HepG2 (cell line): ENCODE measurements around the gene COL4A3. TPM values are rescaled to one million over a fixed set of nuclear protein-coding genes. Genes with fewer than 3 reads are reported as not detected.

ENCODE experiments used
- ATAC-seq: fragments of 200-7000 bp; cut with Tn5 transposase; 3 replicates; pipeline ENCODE4 v1.9.1; 2020; ENCODE audit warnings: mild to moderate bottlenecking, moderate library complexity
- BruUV-seq: library from RNA; stranded (reverse); fragments of 400-500 nt; replicated peaks from 2 replicates; lab custom pipeline; 2021; lab: Mats Ljungman, UMichigan
- CTCF ChIA-PET: fragments of 300-600 bp; formaldehyde crosslinking; extraction: SDS; loops from one replicate; lab custom pipeline; 2021; ENCODE audit warnings: low total read pairs, inconsistent platforms, low intra/inter-chr PET ratio; lab: Yijun Ruan, JAX
- POLR2A ChIA-PET: fragments of 350-600 bp; sonication (Branson Sonifier 250); formaldehyde crosslinking; loops from one replicate; lab custom pipeline; 2020; ENCODE audit warnings: antibody characterized with exemption, inconsistent platforms; lab: Yijun Ruan, JAX
- DNase-seq: peaks from one replicate; pipeline ENCODE4 v3.0.0-alpha.2; 2015; ENCODE audit warnings: low spot score
- FAIRE-seq: peaks from 3 replicates; lab custom pipeline; 2011; peaks lifted over from hg19 to GRCh38; lab: Jason Lieb, UNC
- H2AFZ ChIP-seq: one replicate; pipeline ENCODE4 v1.6.1; 2011; ENCODE audit warnings: low read length, inconsistent platforms
- H3K27ac ChIP-seq: fragments of 300-600 bp; 3 replicates; pipeline ENCODE4 v1.8.0; 2011; ENCODE audit warnings: mixed run types, mild to moderate bottlenecking, mixed read lengths, low read length, inconsistent platforms; ENCODE audit not compliant: insufficient read depth; ENCODE audit errors: extremely low read length
- H3K27me3 ChIP-seq, 2 experiments: fragments of 200-600 bp in 1 of 2; 2 replicates in 1 of 2; 3 replicates in 1 of 2; pipeline versions ENCODE4 v1.6.0 to v1.8.0; 2011; ENCODE audit warnings: low read length in 2 of 2, mild to moderate bottlenecking in 2 of 2, moderate library complexity in 2 of 2, inconsistent platforms in 1 of 2; ENCODE audit not compliant: insufficient read depth in 2 of 2, control insufficient read depth in 1 of 2
- H3K36me3 ChIP-seq, 2 experiments: fragments of 200-600 bp in 1 of 2; replicated peaks in 1 of 2; 2 replicates in 1 of 2; 3 replicates in 1 of 2; pipeline versions ENCODE4 v1.5.1 to v1.8.0; 2011; ENCODE audit warnings: low read length in 2 of 2, inconsistent platforms in 1 of 2; ENCODE audit not compliant: insufficient read depth in 2 of 2, control insufficient read depth in 1 of 2
- H3K4me1 ChIP-seq: 2 replicates; pipeline ENCODE4 v1.5.1; 2012; ENCODE audit warnings: low read length, inconsistent platforms; ENCODE audit not compliant: insufficient read depth
- H3K4me2 ChIP-seq: 2 replicates; pipeline ENCODE4 v1.6.0; 2011; ENCODE audit warnings: low read depth, low read length, inconsistent platforms
- H3K4me3 ChIP-seq, 3 experiments: fragments of 200-600 bp in 1 of 3; sonication (generic), shearing (Covaris generic) in 1 of 3; replicated peaks in 1 of 3; 2 replicates each; pipeline ENCODE4 v1.5.1; 2011 to 2016; ENCODE audit warnings: low read length in 3 of 3, inconsistent platforms in 2 of 3, low read depth in 2 of 3, mild to moderate bottlenecking in 2 of 3, control low read depth in 1 of 3, mixed read lengths in 1 of 3; ENCODE audit not compliant: insufficient read depth in 1 of 3
- H3K79me2 ChIP-seq: one replicate; pipeline ENCODE4 v1.6.1; 2011; ENCODE audit warnings: low read length, inconsistent platforms; ENCODE audit not compliant: insufficient read depth
- H3K9ac ChIP-seq: 2 replicates; pipeline ENCODE4 v1.6.0; 2011; ENCODE audit warnings: mild to moderate bottlenecking, low read depth, low read length, inconsistent platforms; ENCODE audit not compliant: insufficient read depth
- H3K9me3 ChIP-seq: 2 replicates; pipeline ENCODE4 v1.5.1; 2012; ENCODE audit warnings: mild to moderate bottlenecking, low read length
- H4K20me1 ChIP-seq: 2 replicates; pipeline ENCODE4 v1.6.0; 2011; ENCODE audit warnings: inconsistent platforms, mild to moderate bottlenecking, low read length, moderate library complexity; ENCODE audit not compliant: insufficient read depth
- FOXA3 ChIP-seq: IDR thresholded peaks from 2 replicates; pipeline ENCODE4 v1.6.1; 2016; ENCODE audit warnings: missing genetic modification reagents, missing compliant biosample characterization
- ISX ChIP-seq: sonication (generic); formaldehyde crosslinking; conservative IDR thresholded peaks from 2 replicates; pipeline ENCODE4 v1.5.0; 2020; ENCODE audit warnings: missing genetic modification reagents
- NFE2L1 ChIP-seq: sonication (generic); formaldehyde crosslinking; IDR thresholded peaks from 2 replicates; pipeline ENCODE4 v1.4.0; 2020; ENCODE audit warnings: missing genetic modification reagents, mild to moderate bottlenecking, borderline replicate concordance
- SIN3A ChIP-seq: IDR thresholded peaks from 2 replicates; pipeline ENCODE4 v1.6.1; 2011; ENCODE audit warnings: low read depth, mild to moderate bottlenecking, control low read depth, low read length, borderline replicate concordance
- ZNF496 ChIP-seq: sonication (generic); formaldehyde crosslinking; IDR thresholded peaks from 2 replicates; pipeline ENCODE4 v1.8.1; 2023; ENCODE audit warnings: mild to moderate bottlenecking, moderate library complexity, missing genetic modification reagents; ENCODE audit not compliant: insufficient replicate concordance
- WGBS: methylation state at CpG from one replicate; pipeline ENCODE4 v1.1.6; 2017; ENCODE audit warnings: low lambda C conversion rate; 5-methylcytosine and 5-hydroxymethylcytosine counted together
- in situ Hi-C: cut with HindIII; loops from 2 replicates; pipeline ENCODE4 v1.10.0; 2017; ENCODE audit warnings: low pct_unique_long_range_greater_than_20kb; ENCODE audit not compliant: extremely low pct_ligation_motif_present
- intact Hi-C: fragments of 100-400 bp; cut with micrococcal nuclease; formaldehyde crosslinking; loops from one replicate; pipeline ENCODE4 v1.10.0; 2022; ENCODE audit not compliant: unreplicated experiment
- polyA plus RNA-seq, 8 experiments: library from polyadenylated mRNA; depleted of rRNA in 3 of 8; stranded (reverse) in 7 of 8; unstranded in 1 of 8; fragments of >200 nt; fragmentation: Illumina TruSeq in 4 of 8; extraction: Trizol in 4 of 8; gene quantifications; 2 replicates each; pipeline versions ENCODE4 v1.2.1 to v1.2.3, GENCODE V29; 2011 to 2016; ENCODE audit warnings: low read depth in 4 of 8, missing spikeins in 1 of 8, mixed read lengths in 1 of 8; ENCODE audit not compliant: insufficient read depth in 1 of 8
- total RNA-seq, 5 experiments: library from RNA; depleted of rRNA; stranded (reverse); fragments of >200 nt; fragmentation: Illumina TruSeq; extraction: Trizol; gene quantifications; 2 replicates each; pipeline ENCODE4 v1.2.3, GENCODE V29; 2016; ENCODE audit warnings: low read depth in 1 of 5
- TF ChIP-seq, protein P1 (sequence below): sonication (generic); formaldehyde crosslinking; IDR thresholded peaks from 2 replicates; pipeline ENCODE4 v1.5.1; 2020; ENCODE audit warnings: mild to moderate bottlenecking, missing genetic modification reagents
- TF ChIP-seq, protein P2 (sequence below): IDR thresholded peaks from 2 replicates; pipeline ENCODE4 v1.6.1; 2012; ENCODE audit warnings: low read depth, low read length, improper control_type of control experiment
- TF ChIP-seq, protein P3 (sequence below): sonication (generic); formaldehyde crosslinking; IDR thresholded peaks from 2 replicates; pipeline ENCODE4 v1.5.1; 2020; ENCODE audit warnings: mild to moderate bottlenecking, missing genetic modification reagents, moderate library complexity

The COL4A3 gene
- total and polyA plus RNA-seq, 2 of the 13 experiments (the other 11 are each of a cell fraction or from before 2014, with no cell fraction given): 0.02 TPM; not detected in 1

DNA sequence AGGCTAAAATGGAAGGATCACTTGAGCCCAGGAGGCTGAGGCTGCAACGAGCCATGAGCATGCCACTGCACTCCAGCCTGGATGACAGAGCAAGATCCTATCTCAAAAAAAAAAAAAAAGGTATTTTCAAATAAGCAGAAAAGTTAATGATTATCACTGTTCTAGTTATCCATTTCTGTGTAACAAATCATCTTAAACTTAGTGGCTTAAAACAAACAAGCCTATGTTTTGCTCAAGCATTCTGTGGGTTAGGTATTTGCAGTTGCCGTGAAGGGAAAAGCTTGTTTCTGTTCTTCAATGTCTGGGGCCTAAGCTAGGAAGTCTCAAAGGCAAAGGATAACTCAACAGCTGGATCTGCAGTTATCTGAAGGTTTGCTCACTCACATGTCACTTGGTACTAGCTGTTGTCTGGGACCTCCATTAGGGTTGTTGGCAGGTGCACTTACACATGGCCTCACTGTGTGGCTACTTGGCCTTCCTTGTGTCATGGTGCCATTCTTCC is 174.7 kb downstream of the COL4A3 start (continued):
- TF ChIP-seq, protein P1, sequence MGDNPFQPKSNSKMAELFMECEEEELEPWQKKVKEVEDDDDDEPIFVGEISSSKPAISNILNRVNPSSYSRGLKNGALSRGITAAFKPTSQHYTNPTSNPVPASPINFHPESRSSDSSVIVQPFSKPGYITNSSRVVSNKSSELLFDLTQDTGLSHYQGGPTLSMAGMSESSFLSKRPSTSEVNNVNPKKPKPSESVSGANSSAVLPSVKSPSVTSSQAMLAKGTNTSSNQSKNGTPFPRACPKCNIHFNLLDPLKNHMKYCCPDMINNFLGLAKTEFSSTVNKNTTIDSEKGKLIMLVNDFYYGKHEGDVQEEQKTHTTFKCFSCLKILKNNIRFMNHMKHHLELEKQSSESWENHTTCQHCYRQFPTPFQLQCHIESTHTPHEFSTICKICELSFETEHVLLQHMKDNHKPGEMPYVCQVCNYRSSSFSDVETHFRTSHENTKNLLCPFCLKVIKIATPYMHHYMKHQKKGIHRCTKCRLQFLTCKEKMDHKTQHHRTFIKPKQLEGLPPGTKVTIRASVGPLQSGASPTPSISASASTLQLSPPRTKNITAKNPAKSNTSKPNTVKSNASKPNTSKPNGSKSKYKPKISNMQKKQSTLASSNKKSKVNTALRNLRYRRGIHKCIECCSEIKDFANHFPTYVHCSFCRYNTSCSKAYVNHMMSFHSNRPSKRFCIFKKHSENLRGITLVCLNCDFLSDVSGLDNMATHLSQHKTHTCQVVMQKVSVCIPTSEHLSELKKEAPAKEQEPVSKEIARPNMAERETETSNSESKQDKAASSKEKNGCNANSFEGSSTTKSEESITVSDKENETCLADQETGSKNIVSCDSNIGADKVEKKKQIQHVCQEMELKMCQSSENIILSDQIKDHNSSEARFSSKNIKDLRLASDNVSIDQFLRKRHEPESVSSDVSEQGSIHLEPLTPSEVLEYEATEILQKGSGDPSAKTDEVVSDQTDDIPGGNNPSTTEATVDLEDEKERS: no peak
- TF ChIP-seq, all 625 proteins: peak for 50

DNA sequence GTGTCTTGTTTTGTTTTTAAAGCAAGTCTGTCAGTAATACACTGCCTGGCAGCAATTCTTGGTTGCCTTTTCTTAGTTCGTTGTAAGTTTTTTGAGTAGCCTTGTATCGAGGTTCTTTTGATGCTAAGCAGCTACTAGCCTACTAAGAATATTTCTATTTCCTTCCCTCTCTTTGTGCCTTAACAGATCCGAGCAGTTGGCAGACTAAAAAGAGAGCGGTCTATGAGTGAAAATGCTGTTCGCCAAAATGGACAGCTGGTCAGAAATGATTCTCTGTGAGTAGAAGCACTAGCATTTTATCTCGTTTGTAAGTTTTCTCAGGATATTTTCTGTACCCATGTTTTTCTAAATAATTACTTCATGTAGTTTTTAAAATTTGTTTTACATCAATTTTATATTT is 175.7 kb downstream of the COL4A3 start:
- no peaks in the 10 kb centered on the region for H4K20me1 ChIP-seq
- 85% methylated on average over 6 of the region's 6 CpGs for WGBS
- no peak overlapping the region for H3K4me2 ChIP-seq
- peaks cover 31% of the 10 kb centered on the region for H3K4me1 ChIP-seq
- in situ Hi-C loops: no loop called here
- H3K27me3 ChIP-seq: no peaks in the 10 kb centered on the region
- H3K27ac ChIP-seq: no peak overlapping the region
- BruUV-seq: no TSS peak
- no peak overlapping the region for H3K9ac ChIP-seq
- no peak overlapping the region for H3K4me3 ChIP-seq
- intact Hi-C loops: loop anchor here (10.0 kb wide), 1 partner anchor 135 kb away; the partner anchor contains the start of gene AGFG1
- no peaks in the 10 kb centered on the region for H3K79me2 ChIP-seq
- peaks cover 3 to 34% of the 10 kb centered on the region in 2 experiments; a peak in 4 of 5 replicates for H3K36me3 ChIP-seq
- DNase-seq (no peak), FAIRE-seq (no peak), ATAC-seq (no peak)
- CTCF ChIA-PET: no interaction called here
- H3K9me3 ChIP-seq: no peaks in the 10 kb centered on the region
- TF ChIP-seq, protein P2, sequence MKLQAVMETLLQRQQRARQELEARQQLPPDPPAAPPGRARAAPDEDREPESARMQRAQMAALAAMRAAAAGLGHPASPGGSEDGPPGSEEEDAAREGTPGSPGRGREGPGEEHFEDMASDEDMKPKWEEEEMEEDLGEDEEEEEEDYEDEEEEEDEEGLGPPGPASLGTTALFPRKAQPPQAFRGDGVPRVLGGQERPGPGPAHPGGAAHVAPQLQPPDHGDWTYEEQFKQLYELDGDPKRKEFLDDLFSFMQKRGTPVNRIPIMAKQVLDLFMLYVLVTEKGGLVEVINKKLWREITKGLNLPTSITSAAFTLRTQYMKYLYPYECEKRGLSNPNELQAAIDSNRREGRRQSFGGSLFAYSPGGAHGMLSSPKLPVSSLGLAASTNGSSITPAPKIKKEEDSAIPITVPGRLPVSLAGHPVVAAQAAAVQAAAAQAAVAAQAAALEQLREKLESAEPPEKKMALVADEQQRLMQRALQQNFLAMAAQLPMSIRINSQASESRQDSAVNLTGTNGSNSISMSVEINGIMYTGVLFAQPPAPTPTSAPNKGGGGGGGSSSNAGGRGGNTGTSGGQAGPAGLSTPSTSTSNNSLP: no peak
- TF ChIP-seq, protein P3, sequence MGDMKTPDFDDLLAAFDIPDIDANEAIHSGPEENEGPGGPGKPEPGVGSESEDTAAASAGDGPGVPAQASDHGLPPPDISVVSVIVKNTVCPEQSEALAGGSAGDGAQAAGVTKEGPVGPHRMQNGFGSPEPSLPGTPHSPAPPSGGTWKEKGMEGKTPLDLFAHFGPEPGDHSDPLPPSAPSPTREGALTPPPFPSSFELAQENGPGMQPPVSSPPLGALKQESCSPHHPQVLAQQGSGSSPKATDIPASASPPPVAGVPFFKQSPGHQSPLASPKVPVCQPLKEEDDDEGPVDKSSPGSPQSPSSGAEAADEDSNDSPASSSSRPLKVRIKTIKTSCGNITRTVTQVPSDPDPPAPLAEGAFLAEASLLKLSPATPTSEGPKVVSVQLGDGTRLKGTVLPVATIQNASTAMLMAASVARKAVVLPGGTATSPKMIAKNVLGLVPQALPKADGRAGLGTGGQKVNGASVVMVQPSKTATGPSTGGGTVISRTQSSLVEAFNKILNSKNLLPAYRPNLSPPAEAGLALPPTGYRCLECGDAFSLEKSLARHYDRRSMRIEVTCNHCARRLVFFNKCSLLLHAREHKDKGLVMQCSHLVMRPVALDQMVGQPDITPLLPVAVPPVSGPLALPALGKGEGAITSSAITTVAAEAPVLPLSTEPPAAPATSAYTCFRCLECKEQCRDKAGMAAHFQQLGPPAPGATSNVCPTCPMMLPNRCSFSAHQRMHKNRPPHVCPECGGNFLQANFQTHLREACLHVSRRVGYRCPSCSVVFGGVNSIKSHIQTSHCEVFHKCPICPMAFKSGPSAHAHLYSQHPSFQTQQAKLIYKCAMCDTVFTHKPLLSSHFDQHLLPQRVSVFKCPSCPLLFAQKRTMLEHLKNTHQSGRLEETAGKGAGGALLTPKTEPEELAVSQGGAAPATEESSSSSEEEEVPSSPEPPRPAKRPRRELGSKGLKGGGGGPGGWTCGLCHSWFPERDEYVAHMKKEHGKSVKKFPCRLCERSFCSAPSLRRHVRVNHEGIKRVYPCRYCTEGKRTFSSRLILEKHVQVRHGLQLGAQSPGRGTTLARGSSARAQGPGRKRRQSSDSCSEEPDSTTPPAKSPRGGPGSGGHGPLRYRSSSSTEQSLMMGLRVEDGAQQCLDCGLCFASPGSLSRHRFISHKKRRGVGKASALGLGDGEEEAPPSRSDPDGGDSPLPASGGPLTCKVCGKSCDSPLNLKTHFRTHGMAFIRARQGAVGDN (CRISPR knock-in tag): no peak
- TF ChIP-seq ISX (CRISPR knock-in tag) (no peak), NFE2L1 (CRISPR knock-in tag) (no peak), FOXA3 (no peak), ZNF496 (CRISPR knock-in tag) (no peak), SIN3A (no peak)
- POLR2A ChIA-PET: interaction anchor here (1.0 to 4.8 kb wide), 3 partner anchors 8 to 304 kb away, joined by 4 to 33 read pairs (median 11); partner anchors contain the start of gene MFF
- no peak overlapping the region for H2AFZ ChIP-seq
